ENCODE measurements around the gene PRRT1B.

DNA sequence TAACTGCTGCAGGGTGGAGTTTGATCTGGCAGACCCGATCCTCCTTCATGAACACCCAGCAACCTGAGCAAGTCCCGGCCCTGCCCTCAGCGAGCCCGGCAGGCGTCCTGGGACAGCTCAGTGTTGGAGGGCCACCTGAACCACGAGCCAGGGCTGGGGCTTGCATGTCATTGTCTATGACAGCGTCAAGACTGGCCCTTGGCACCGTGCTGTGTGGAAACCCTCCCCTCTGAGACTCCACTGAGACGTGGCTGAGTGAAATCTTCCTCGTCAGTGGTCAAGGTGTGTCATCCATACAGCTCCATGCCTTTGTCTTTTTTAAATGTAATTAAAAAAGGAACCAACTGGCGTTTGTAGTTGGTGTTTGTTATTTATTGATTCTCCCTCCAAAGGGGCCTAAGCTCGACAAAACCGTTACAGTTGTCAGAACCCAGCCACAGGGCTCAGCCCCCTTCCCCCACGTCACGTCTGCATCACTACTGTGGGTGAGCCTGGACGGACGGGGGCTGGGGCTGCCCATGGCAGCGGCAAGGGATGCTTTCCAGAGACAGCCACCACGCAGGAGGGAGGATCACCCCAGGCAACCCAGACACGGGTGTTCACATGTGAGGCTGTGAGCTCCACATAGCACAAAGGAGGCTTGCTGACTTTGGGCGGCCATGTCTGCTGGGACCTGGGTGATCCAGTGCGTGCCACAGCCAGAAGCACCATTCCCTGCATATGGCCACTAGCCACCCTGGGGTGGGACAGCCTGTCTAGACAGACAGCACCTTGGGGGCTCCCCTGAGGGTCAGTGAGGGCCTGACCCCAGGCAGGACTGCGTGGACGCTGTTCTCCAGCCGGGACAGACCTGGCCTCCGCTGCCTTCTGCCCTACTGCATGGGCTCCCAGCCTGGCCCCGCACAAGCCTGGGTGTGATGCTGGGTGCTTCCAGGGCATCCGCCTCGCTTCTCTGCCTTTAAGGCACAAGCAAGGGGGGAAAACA, 21.6 kb upstream of the PRRT1B start:
- TF ChIP-seq, protein P1, sequence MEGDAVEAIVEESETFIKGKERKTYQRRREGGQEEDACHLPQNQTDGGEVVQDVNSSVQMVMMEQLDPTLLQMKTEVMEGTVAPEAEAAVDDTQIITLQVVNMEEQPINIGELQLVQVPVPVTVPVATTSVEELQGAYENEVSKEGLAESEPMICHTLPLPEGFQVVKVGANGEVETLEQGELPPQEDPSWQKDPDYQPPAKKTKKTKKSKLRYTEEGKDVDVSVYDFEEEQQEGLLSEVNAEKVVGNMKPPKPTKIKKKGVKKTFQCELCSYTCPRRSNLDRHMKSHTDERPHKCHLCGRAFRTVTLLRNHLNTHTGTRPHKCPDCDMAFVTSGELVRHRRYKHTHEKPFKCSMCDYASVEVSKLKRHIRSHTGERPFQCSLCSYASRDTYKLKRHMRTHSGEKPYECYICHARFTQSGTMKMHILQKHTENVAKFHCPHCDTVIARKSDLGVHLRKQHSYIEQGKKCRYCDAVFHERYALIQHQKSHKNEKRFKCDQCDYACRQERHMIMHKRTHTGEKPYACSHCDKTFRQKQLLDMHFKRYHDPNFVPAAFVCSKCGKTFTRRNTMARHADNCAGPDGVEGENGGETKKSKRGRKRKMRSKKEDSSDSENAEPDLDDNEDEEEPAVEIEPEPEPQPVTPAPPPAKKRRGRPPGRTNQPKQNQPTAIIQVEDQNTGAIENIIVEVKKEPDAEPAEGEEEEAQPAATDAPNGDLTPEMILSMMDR (IDR thresholded peaks at IDR 0.05), result no peak
- TF ChIP-seq POLR2AphosphoS5 (IDR thresholded peaks at IDR 0.05) (no peak), EP300 (IDR thresholded peaks at IDR 0.05) (no peak), POLR2A (IDR thresholded peaks at IDR 0.05) (no peak)
